ENCODE results near the gene SUPT3H. TPM values are rescaled to one million over a fixed set of nuclear protein-coding genes. Genes with fewer than 3 reads are reported as not detected.

Gene SUPT3H
- total and polyA plus RNA-seq, 2 of the 8 experiments (the other 6 are each of a cell fraction or from before 2014, with no cell fraction given) = 18.8 to 23.0 TPM

DNA sequence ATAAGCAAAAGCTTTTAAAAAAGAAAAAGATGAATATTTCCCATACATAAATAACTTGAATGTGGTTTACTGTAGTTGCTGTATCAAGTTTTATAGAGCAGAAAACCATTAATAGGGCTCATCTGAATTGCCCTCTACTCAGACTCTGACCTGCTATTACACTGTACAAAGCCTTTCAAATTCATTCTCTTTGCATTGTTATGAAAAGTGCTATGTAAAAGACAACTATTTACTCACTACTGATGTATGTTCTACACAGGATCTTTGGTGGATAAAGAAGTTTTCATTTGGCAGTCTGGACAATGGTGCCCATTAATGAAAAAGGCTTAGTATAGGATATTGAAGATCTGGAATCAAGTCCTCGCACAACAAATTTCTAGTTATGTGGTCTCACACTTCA lies 248.7 kb downstream of the SUPT3H start:
- Histone ChIP-seq H3K18ac (ENCODE audit: extremely low read depth, low read length) (no peak overlapping the region), H3K4me1 (replicated peaks in 1 of 4; ENCODE audit: control insufficient read depth in 3 of 4, insufficient read depth in 4 of 4, low read length in 3 of 4) (no peaks in the 10 kb centered on the region), H3K79me1 (ENCODE audit: low read depth, low read length) (peaks cover 2% of the 10 kb centered on the region; the same call in 1 of the 2 replicates), H3K56ac (replicated peaks; ENCODE audit: insufficient read length, low read depth, low read length) (no peak overlapping the region), H4K5ac (ENCODE audit: insufficient read length, low read depth, low read length) (no peak overlapping the region), H3K9me3 (ENCODE audit: insufficient read depth in 2 of 2, low read depth in 1 of 2, low read length in 1 of 2) (no peaks in the 10 kb centered on the region), H3K27me3 (replicated peaks in 1 of 4; ENCODE audit: control insufficient read depth in 3 of 4, extremely low read depth in 1 of 4, insufficient read depth in 3 of 4, low read length in 3 of 4) (peaks cover 0 to 1% (median 0%) of the 10 kb centered on the region in 4 experiments; a peak in 1 of 7 replicates), H3K4me2 (ENCODE audit: insufficient read depth in 1 of 2, low read depth in 2 of 2, low read length in 2 of 2) (no peak overlapping the region), H3K4ac (replicated peaks; ENCODE audit: insufficient read length, low read depth, low read length) (no peak overlapping the region), H2BK20ac (ENCODE audit: low read length) (no peak overlapping the region), H2BK15ac (ENCODE audit: low read length) (no peak overlapping the region), H3K79me2 (ENCODE audit: control insufficient read depth in 1 of 2, insufficient read depth in 2 of 2, low read length in 2 of 2) (no peaks in the 10 kb centered on the region), H3K36me3 (ENCODE audit: control insufficient read depth in 2 of 4, insufficient read depth in 4 of 4, low read length in 3 of 4) (no peaks in the 10 kb centered on the region), H2BK5ac (ENCODE audit: low read depth, low read length) (no peak overlapping the region), H3K27ac (ENCODE audit: low read depth, low read length) (no peak overlapping the region), H4K20me1 (replicated peaks in 1 of 2; ENCODE audit: control insufficient read depth in 1 of 2, insufficient read depth in 2 of 2, low read length in 2 of 2) (no peaks in the 10 kb centered on the region), H3K23me2 (ENCODE audit: low read depth, low read length) (no peaks in the 10 kb centered on the region), H4K91ac (replicated peaks; ENCODE audit: insufficient read length, low read length) (no peak overlapping the region), H2BK12ac (ENCODE audit: low read depth, low read length) (no peak overlapping the region), H3K23ac (ENCODE audit: insufficient read length) (no peak overlapping the region), H2BK120ac (replicated peaks; ENCODE audit: low read depth, low read length) (no peak overlapping the region), H2AK5ac (ENCODE audit: low read depth, low read length) (no peak overlapping the region), H2AFZ (ENCODE audit: low read length) (no peak overlapping the region), H4K8ac (ENCODE audit: extremely low read depth, insufficient read depth, low read length) (no peak overlapping the region), H3K9ac (replicated peaks in 1 of 4; ENCODE audit: extremely low read depth in 1 of 4, low read depth in 3 of 4, low read length in 3 of 4) (no peak overlapping the region), H3K14ac (ENCODE audit: insufficient read length) (no peak overlapping the region), H3K4me3 (ENCODE audit: extremely low read depth in 1 of 4, insufficient read depth in 2 of 4, low read depth in 3 of 4, low read length in 4 of 4) (no peak overlapping the region)
- ChIA-PET CTCF (ENCODE audit: partially characterized antibody) (no interaction called here), POLR2A (ENCODE audit: partially characterized antibody) (no interaction called here)
- 96% methylated on average over 1 of the region's 1 CpG; no CpG with 5 or more reads in 1 of the 2 experiments for WGBS, 2 experiments (ENCODE audit: extremely low coverage in 1 of 2, insufficient coverage in 1 of 2, insufficient read length in 1 of 2, insufficient replicate concordance in 2 of 2, low coverage in 1 of 2, low lambda C conversion rate in 2 of 2, missing lambda C conversion rate in 1 of 2)
- DNase-seq (ENCODE audit: low read depth in 1 of 2, low spot score in 2 of 2) (no peak), FAIRE-seq (no peak)
- TF ChIP-seq CBX5 (IDR thresholded peaks at IDR 0.05; ENCODE audit: low read depth, low read length) (no peak), SP1 (IDR thresholded peaks at IDR 0.05; ENCODE audit: low read depth, low read length) (no peak), GTF2F1 (IDR thresholded peaks at IDR 0.05; ENCODE audit: borderline replicate concordance, low read depth, low read length) (no peak), SAP30 (IDR thresholded peaks at IDR 0.05; ENCODE audit: insufficient read depth, insufficient replicate concordance, low read length) (no peak), BACH1 (IDR thresholded peaks at IDR 0.05; ENCODE audit: low read length) (no peak), SUZ12 (IDR thresholded peaks at IDR 0.05; ENCODE audit: low read length) (no peak), YY1 (IDR thresholded peaks at IDR 0.05; ENCODE audit: low read depth, low read length) (no peak), HDAC6 (IDR thresholded peaks at IDR 0.05; ENCODE audit: low read depth, low read length) (no peak), RBBP5 (IDR thresholded peaks at IDR 0.05; ENCODE audit: borderline replicate concordance, low read depth, low read length) (no peak), RAD21 (IDR thresholded peaks at IDR 0.05 in 1 of 2, conservative IDR thresholded peaks at IDR 0.05 in 1 of 2; ENCODE audit: low read depth in 2 of 2, low read length in 2 of 2) (no peak), CHD1 (IDR thresholded peaks at IDR 0.05; ENCODE audit: low read depth, low read length) (no peak), EZH2 (IDR thresholded peaks at IDR 0.05; ENCODE audit: low read depth, low read length, severe bottlenecking) (no peak), KDM4A (IDR thresholded peaks at IDR 0.05; ENCODE audit: low read depth, low read length, severe bottlenecking) (no peak), NRF1 (IDR thresholded peaks at IDR 0.05; ENCODE audit: low read depth, low read length) (no peak), MAFK (IDR thresholded peaks at IDR 0.05; ENCODE audit: low read depth, low read length) (no peak)
